ENCODE measurements around the gene TIGD2. TPM values are rescaled to one million over a fixed set of nuclear protein-coding genes. Genes with fewer than 3 reads are reported as not detected.
A peak's percentile ranks its signal among the peaks of the same experiment; 100 is the strongest.

Gene TIGD2
- total and polyA plus RNA-seq, 2 of the 13 experiments (the other 11 are each of a cell fraction or from before 2014, with no cell fraction given), result 3.1 to 15.5 TPM

- TF ChIP-seq, protein P1, sequence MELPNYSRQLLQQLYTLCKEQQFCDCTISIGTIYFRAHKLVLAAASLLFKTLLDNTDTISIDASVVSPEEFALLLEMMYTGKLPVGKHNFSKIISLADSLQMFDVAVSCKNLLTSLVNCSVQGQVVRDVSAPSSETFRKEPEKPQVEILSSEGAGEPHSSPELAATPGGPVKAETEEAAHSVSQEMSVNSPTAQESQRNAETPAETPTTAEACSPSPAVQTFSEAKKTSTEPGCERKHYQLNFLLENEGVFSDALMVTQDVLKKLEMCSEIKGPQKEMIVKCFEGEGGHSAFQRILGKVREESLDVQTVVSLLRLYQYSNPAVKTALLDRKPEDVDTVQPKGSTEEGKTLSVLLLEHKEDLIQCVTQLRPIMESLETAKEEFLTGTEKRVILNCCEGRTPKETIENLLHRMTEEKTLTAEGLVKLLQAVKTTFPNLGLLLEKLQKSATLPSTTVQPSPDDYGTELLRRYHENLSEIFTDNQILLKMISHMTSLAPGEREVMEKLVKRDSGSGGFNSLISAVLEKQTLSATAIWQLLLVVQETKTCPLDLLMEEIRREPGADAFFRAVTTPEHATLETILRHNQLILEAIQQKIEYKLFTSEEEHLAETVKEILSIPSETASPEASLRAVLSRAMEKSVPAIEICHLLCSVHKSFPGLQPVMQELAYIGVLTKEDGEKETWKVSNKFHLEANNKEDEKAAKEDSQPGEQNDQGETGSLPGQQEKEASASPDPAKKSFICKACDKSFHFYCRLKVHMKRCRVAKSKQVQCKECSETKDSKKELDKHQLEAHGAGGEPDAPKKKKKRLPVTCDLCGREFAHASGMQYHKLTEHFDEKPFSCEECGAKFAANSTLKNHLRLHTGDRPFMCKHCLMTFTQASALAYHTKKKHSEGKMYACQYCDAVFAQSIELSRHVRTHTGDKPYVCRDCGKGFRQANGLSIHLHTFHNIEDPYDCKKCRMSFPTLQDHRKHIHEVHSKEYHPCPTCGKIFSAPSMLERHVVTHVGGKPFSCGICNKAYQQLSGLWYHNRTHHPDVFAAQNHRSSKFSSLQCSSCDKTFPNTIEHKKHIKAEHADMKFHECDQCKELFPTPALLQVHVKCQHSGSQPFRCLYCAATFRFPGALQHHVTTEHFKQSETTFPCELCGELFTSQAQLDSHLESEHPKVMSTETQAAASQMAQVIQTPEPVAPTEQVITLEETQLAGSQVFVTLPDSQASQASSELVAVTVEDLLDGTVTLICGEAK (IDR thresholded peaks at IDR 0.05), result no peak
- TF ChIP-seq, protein P1 (CRISPR knock-in tag; IDR thresholded peaks at IDR 0.05), result no peak; the same call in 1 of the 2 replicates
- TF ChIP-seq ZNF547 (CRISPR knock-in tag; IDR thresholded peaks at IDR 0.05), result no peak
- 0 out of 2 replicates have a peak, but pooled peaks have one; percentile 3 for TF ChIP-seq KAT7 (CRISPR knock-in tag; IDR thresholded peaks at IDR 0.05; ENCODE audit: borderline replicate concordance)
- no peak for TF ChIP-seq ZNF7 (CRISPR knock-in tag; IDR thresholded peaks at IDR 0.05)
- TF ChIP-seq JUND (CRISPR knock-in tag; IDR thresholded peaks at IDR 0.05), result 0 out of 2 replicates have a peak, but pooled peaks have one; percentile 25
- TF ChIP-seq ARID5B (CRISPR knock-in tag; IDR thresholded peaks at IDR 0.05), result peak; percentile 98
- 0 out of 2 replicates have a peak, but pooled peaks have one; percentile 22 for TF ChIP-seq CREB1 (IDR thresholded peaks at IDR 0.05)
- TF ChIP-seq CREB1 (CRISPR knock-in tag; IDR thresholded peaks at IDR 0.05), result peak; percentile 84
- peak; percentile 53; the same call in 1 of the 2 replicates for TF ChIP-seq TCF7 (IDR thresholded peaks at IDR 0.05; ENCODE audit: low read depth)
- TF ChIP-seq MIER2 (CRISPR knock-in tag; IDR thresholded peaks at IDR 0.05), result peak; percentile 66; the same call in 1 of the 2 replicates
- TF ChIP-seq ISL2 (CRISPR knock-in tag; IDR thresholded peaks at IDR 0.05), result peak; percentile 83
- TF ChIP-seq FOXK2 (IDR thresholded peaks at IDR 0.05), result peak; percentile 10; the same call in 1 of the 2 replicates
- peak; percentile 79 for TF ChIP-seq TBL1XR1 (IDR thresholded peaks at IDR 0.05; ENCODE audit: borderline replicate concordance, low read length, partially characterized antibody)
- TF ChIP-seq IRX3 (CRISPR knock-in tag; IDR thresholded peaks at IDR 0.05; ENCODE audit: borderline replicate concordance, low read depth), result no peak
- peak; percentile 84 for TF ChIP-seq HMG20B (CRISPR knock-in tag; conservative IDR thresholded peaks at IDR 0.05)
- no peak for TF ChIP-seq NFRKB (IDR thresholded peaks at IDR 0.05)
These were observed 665 bp downstream of the TIGD2 start (continued) for GRCh38 chr4:89111833-89112563.

Data from HepG2 (cell line).